ENCODE results near the gene COMT.

The COMT gene

DNA sequence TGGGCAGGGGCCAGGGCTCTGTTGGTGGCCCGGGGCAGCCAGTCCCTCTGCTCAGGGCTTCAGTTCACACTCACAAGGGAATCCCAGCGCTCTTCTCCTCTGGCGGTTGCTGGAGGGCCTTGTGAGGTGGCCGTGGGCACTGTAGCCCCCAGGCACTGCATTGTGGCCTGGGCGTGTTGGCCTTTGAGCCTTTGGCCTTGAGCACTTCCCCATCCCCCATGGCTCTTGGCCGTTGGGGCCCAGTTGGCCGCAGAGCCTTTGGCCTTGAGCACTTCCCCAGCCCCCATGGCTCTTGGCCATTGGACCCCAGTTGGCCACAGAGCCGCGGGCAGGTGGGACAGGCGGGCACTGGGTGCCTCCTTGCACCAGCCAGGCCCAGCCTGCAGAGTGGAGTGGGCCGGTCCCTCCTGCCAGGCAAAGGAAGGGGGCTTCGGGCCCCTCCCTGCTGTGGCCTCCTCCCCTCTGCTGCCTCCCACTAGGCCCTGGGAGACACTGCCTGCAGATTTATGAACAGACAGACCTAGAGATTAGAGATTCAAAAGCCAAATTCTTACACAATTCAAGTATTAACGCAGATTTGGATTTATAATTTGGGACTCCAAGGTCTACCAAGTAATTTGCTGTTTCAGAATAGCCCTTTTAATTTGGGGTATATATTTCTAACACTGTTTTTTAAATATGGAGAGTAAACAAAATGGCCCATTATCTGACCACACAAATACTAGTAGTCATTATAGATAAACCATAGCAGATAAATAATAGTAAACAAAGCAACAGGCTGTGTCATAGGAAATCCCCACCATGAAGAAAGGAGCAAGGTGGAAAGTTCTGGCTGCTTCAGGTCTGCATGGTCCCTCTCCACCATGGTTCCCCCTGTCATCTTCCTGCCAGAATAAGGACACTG, 18.3 kb downstream of the COMT start:
- Histone ChIP-seq H3K9me3 (ENCODE audit: control insufficient read depth in 2 of 2, low read length in 2 of 2) (no peaks in the 10 kb centered on the region), H3K4me1 (ENCODE audit: control insufficient read depth, insufficient read depth, low read length) (peaks cover 38% of the 10 kb centered on the region), H3K9ac (ENCODE audit: low read length in 2 of 2) (peak overlapping the region; percentile 36 to 50), H3K27me3 (ENCODE audit: control insufficient read depth in 1 of 2, insufficient read depth in 2 of 2, low read length in 2 of 2) (no peaks in the 10 kb centered on the region), H3K4me3 (ENCODE audit: low read length in 2 of 2) (peak overlapping the region; percentile 36 to 68), H3K27ac (ENCODE audit: low read length) (peak overlapping the region; percentile 62), H3K36me3 (ENCODE audit: control insufficient read depth in 2 of 2, insufficient read depth in 2 of 2, low read length in 2 of 2) (peaks cover 0 to 13% of the 10 kb centered on the region in 2 donors)

DNA sequence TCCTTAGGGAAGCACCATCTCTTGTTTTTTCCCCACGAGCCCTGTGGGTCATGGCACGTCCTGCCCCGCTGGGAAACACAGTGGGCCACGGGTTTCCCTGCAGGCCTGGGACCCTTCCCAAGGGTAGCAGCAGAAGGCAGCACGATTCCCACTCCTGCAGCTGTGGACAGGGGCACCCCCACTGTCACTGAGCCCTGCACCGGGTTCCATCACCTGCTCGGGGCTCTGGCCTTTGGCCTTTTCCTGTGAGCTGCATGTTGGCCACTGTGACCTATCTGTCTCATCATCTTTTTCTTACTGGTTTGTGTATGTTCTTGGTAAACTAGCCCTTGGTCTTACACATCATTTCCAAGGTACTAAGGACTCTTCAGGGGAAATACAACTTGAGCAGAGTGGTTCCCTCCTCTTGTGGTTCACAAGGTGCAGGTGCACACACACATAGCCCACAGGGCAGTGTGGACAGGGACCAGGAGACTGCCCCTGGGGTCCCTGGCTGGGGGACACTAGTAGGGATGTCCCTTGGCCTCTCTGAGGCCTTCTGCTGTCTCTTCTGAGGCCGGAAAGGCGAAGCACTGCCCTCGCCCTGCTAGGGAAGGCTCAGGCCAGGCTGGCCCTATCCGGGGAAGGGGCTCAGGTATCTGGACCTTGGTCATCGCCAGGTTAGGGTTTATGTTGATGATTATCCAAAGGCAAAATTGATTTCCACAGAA, 19.1 kb downstream of the COMT start:
- H3K9me3 ChIP-seq (ENCODE audit: control insufficient read depth in 2 of 2, low read length in 2 of 2) = no peaks in the 10 kb centered on the region
- peak overlapping the region; percentile 62 for H3K27ac ChIP-seq (ENCODE audit: low read length)
- peaks cover 0 to 15% of the 10 kb centered on the region in 2 donors for H3K36me3 ChIP-seq (ENCODE audit: control insufficient read depth in 2 of 2, insufficient read depth in 2 of 2, low read length in 2 of 2)
- H3K4me1 ChIP-seq (ENCODE audit: control insufficient read depth, insufficient read depth, low read length) = peaks cover 39% of the 10 kb centered on the region
- H3K27me3 ChIP-seq (ENCODE audit: control insufficient read depth in 1 of 2, insufficient read depth in 2 of 2, low read length in 2 of 2) = no peaks in the 10 kb centered on the region
- no peak overlapping the region for H3K4me3 ChIP-seq (ENCODE audit: low read length in 2 of 2)
- H3K9ac ChIP-seq (ENCODE audit: low read length in 2 of 2) = peak overlapping the region in 1 of 2 donors; percentile 29

DNA sequence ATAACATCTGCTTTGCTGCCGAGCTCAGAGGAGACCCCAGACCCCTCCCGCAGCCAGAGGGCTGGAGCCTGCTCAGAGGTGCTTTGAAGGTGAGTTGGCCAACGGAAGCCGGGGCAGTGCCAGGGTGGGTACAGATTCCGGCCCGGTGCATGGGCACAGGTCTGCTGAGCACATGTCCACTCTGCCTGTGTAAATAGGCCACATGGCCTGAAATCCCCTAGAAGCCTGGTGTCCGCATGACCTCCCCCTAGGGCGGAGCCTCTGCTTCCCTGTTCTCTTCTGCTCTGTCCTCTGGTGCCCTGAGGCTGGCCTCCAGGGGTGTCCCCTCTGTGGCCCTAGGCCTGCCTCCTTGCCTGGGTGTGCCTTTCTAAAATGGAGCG, 19.6 kb downstream of the COMT start:
- Histone ChIP-seq H3K36me3 (ENCODE audit: control insufficient read depth in 2 of 2, insufficient read depth in 2 of 2, low read length in 2 of 2) (peaks cover 0 to 15% of the 10 kb centered on the region in 2 donors), H3K9ac (ENCODE audit: low read length in 2 of 2) (no peak overlapping the region), H3K9me3 (ENCODE audit: control insufficient read depth in 2 of 2, low read length in 2 of 2) (no peaks in the 10 kb centered on the region), H3K4me3 (ENCODE audit: low read length in 2 of 2) (no peak overlapping the region), H3K27me3 (ENCODE audit: control insufficient read depth in 1 of 2, insufficient read depth in 2 of 2, low read length in 2 of 2) (no peaks in the 10 kb centered on the region), H3K4me1 (ENCODE audit: control insufficient read depth, insufficient read depth, low read length) (peaks cover 39% of the 10 kb centered on the region), H3K27ac (ENCODE audit: low read length) (no peak overlapping the region)

DNA sequence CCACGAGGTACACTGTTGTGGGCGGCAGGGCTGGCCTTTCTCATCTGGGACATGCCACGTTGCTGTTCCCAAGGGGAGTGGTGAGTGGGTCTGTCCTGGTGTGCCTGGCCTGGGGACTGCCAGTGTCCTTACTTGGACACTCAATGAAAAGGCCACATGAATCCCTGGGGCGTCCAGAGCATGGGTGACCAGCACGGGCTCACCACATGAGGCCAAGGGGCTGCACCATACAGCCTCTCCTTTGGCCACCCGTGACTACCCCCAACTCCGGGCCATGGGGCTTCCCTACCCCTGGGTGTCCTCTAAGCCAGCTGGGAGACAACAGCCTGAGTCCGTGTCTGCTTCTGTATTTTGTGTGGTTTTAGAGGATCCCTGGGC, 20.3 kb downstream of the COMT start:
- no peaks in the 10 kb centered on the region for H3K27me3 ChIP-seq (ENCODE audit: control insufficient read depth in 1 of 2, insufficient read depth in 2 of 2, low read length in 2 of 2)
- H3K4me3 ChIP-seq (ENCODE audit: low read length in 2 of 2) = no peak overlapping the region
- H3K27ac ChIP-seq (ENCODE audit: low read length) = no peak overlapping the region
- H3K4me1 ChIP-seq (ENCODE audit: control insufficient read depth, insufficient read depth, low read length) = peaks cover 39% of the 10 kb centered on the region
- no peaks in the 10 kb centered on the region for H3K9me3 ChIP-seq (ENCODE audit: control insufficient read depth in 2 of 2, low read length in 2 of 2)
- H3K36me3 ChIP-seq (ENCODE audit: control insufficient read depth in 2 of 2, insufficient read depth in 2 of 2, low read length in 2 of 2) = peaks cover 0 to 17% of the 10 kb centered on the region in 2 donors
- H3K9ac ChIP-seq (ENCODE audit: low read length in 2 of 2) = no peak overlapping the region

DNA sequence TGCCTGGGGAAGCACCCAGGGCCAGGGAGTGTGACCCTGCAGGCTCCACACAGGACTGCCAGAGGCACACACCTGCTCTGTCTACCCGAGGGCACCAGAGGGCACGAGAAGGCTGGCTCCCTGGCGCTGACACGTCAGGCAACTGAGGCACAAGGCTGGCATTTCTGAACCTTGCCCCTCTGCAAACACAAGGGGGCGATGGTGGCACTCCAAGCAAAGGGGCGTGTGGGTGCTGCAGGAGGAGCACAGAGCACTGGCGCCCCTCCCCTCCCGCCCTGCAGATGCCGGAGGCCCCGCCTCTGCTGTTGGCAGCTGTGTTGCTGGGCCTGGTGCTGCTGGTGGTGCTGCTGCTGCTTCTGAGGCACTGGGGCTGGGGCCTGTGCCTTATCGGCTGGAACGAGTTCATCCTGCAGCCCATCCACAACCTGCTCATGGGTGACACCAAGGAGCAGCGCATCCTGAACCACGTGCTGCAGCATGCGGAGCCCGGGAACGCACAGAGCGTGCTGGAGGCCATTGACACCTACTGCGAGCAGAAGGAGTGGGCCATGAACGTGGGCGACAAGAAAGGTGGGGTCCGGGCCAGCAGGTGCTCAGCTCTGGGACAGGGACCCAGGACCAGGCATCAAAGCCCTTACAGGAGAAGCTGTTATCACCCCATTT, 20.8 kb downstream of the COMT start:
- H3K36me3 ChIP-seq (ENCODE audit: control insufficient read depth in 2 of 2, insufficient read depth in 2 of 2, low read length in 2 of 2) = peaks cover under 1 to 21% of the 10 kb centered on the region in 2 donors
- H3K9me3 ChIP-seq (ENCODE audit: control insufficient read depth in 2 of 2, low read length in 2 of 2) = no peaks in the 10 kb centered on the region
- H3K9ac ChIP-seq (ENCODE audit: low read length in 2 of 2) = no peak overlapping the region
- peaks cover 39% of the 10 kb centered on the region for H3K4me1 ChIP-seq (ENCODE audit: control insufficient read depth, insufficient read depth, low read length)
- H3K27ac ChIP-seq (ENCODE audit: low read length) = no peak overlapping the region
- no peaks in the 10 kb centered on the region for H3K27me3 ChIP-seq (ENCODE audit: control insufficient read depth in 1 of 2, insufficient read depth in 2 of 2, low read length in 2 of 2)
- H3K4me3 ChIP-seq (ENCODE audit: low read length in 2 of 2) = no peak overlapping the region

DNA sequence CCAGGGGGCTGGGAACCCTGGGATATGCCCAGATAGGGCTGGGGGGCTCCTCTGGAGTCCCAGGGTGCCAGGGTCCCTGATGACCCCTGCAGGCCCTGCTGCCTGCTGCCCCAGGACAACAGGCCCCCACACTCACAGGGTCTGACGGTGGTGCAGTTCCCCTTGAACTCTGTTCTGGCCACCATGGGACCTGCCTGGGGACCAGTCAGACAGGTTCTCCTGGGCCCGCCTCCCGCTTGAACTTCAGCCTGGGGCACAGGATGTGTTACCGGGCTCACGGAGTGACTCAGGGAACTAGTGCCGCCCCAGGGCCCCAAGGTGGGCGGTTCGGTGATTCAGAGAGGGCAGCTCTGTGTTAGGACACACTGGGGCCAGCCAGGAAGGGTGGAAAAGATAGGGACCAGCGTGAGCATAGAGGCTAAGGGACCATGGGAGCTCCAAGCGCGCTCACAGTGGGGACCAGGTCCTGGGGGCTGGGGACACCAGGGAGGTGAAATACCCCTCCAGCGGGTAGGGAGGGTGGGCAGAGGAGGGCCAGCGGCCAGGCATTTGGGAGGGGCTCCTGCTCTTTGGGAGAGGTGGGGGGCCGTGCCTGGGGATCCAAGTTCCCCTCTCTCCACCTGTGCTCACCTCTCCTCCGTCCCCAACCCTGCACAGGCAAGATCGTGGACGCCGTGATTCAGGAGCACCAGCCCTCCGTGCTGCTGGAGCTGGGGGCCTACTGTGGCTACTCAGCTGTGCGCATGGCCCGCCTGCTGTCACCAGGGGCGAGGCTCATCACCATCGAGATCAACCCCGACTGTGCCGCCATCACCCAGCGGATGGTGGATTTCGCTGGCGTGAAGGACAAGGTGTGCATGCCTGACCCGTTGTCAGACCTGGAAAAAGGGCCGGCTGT, 21.6 kb downstream of the COMT start:
- Histone ChIP-seq H3K9me3 (ENCODE audit: control insufficient read depth in 2 of 2, low read length in 2 of 2) (no peaks in the 10 kb centered on the region), H3K9ac (ENCODE audit: low read length in 2 of 2) (peak overlapping the region in 1 of 2 donors; percentile 51), H3K36me3 (ENCODE audit: control insufficient read depth in 2 of 2, insufficient read depth in 2 of 2, low read length in 2 of 2) (peaks cover 8 to 28% of the 10 kb centered on the region in 2 donors), H3K27me3 (ENCODE audit: control insufficient read depth in 1 of 2, insufficient read depth in 2 of 2, low read length in 2 of 2) (no peaks in the 10 kb centered on the region), H3K27ac (ENCODE audit: low read length) (no peak overlapping the region), H3K4me1 (ENCODE audit: control insufficient read depth, insufficient read depth, low read length) (peaks cover 39% of the 10 kb centered on the region), H3K4me3 (ENCODE audit: low read length in 2 of 2) (no peak overlapping the region)

DNA sequence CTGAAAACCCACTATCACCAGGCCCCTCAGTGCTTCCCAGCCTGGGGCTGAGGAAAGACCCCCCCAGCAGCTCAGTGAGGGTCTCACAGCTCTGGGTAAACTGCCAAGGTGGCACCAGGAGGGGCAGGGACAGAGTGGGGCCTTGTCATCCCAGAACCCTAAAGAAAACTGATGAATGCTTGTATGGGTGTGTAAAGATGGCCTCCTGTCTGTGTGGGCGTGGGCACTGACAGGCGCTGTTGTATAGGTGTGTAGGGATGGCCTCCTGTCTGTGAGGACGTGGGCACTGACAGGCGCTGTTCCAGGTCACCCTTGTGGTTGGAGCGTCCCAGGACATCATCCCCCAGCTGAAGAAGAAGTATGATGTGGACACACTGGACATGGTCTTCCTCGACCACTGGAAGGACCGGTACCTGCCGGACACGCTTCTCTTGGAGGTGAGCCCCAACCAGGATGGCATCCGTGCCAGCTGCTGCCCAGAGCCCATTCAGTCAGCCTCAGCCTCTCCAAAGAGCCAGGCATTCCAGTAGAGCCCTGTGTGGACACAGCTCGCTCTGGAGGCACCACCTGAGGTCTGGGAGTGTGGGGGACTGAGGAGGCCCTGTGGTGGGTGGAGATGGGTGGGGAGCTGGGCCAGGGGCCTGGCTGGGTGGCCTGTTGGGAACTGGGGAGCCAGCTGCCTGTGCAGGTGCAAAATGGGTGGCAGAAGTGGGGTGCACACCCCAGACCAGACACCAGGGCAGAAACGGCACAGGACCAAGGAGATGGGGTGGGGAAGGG, 22.5 kb downstream of the COMT start:
- Histone ChIP-seq H3K4me3 (ENCODE audit: low read length in 2 of 2) (no peak overlapping the region), H3K36me3 (ENCODE audit: control insufficient read depth in 2 of 2, insufficient read depth in 2 of 2, low read length in 2 of 2) (peaks cover 13 to 28% of the 10 kb centered on the region in 2 donors), H3K27ac (ENCODE audit: low read length) (no peak overlapping the region), H3K9me3 (ENCODE audit: control insufficient read depth in 2 of 2, low read length in 2 of 2) (no peaks in the 10 kb centered on the region), H3K9ac (ENCODE audit: low read length in 2 of 2) (no peak overlapping the region), H3K27me3 (ENCODE audit: control insufficient read depth in 1 of 2, insufficient read depth in 2 of 2, low read length in 2 of 2) (no peaks in the 10 kb centered on the region), H3K4me1 (ENCODE audit: control insufficient read depth, insufficient read depth, low read length) (peaks cover 37% of the 10 kb centered on the region)

DNA sequence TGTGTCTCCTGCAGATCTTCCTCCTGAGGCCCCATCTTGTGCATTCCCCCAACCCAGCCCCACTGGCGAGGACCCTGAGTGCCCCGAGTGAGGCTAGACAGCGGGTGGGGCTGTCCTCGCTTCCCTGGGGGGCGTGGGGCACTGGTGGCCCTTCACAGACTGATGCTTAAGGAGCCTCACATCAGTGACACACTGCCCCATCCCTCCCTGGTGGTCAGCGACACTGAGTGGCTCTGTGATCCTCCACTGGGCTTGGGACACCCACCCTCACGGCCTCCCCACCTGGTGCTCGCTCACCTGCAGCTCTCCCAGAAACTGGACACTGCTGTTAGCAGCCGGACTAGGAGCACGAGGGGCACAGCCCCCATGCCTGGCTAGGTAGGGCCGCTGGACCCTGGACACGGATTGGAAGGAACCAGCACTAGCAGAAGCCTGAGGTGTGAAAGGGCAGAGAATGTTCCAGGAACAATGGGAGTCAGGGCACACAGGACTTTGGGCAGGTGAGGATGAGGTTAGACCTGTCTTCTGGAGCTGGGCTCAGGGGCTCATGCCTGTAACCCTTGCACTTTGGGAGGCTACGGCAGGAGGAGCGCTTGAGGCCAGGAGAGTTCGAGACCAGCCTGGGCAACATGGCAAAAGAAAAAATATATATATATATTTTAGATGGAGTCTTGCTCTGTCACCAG, 23.3 kb downstream of the COMT start:
- Histone ChIP-seq H3K9me3 (ENCODE audit: control insufficient read depth in 2 of 2, low read length in 2 of 2) (no peaks in the 10 kb centered on the region), H3K27me3 (ENCODE audit: control insufficient read depth in 1 of 2, insufficient read depth in 2 of 2, low read length in 2 of 2) (no peaks in the 10 kb centered on the region), H3K4me3 (ENCODE audit: low read length in 2 of 2) (no peak overlapping the region), H3K27ac (ENCODE audit: low read length) (no peak overlapping the region), H3K9ac (ENCODE audit: low read length in 2 of 2) (no peak overlapping the region), H3K36me3 (ENCODE audit: control insufficient read depth in 2 of 2, insufficient read depth in 2 of 2, low read length in 2 of 2) (peaks cover 13 to 28% of the 10 kb centered on the region in 2 donors), H3K4me1 (ENCODE audit: control insufficient read depth, insufficient read depth, low read length) (peaks cover 30% of the 10 kb centered on the region)

Data from stomach smooth muscle (tissue), 2 donors.